ENCODE data around the gene GALK2. TPM values are rescaled to one million over a fixed set of nuclear protein-coding genes. Genes with fewer than 3 reads are reported as not detected.
"Not testable (repeated sequence)": the region's sequence is repeated elsewhere in the genome, so short reads cannot be mapped to it uniquely, and the experiment has no call there.

The GALK2 gene
- total RNA-seq, 1 donor from 2014 or later = 16.7 TPM

GRCh38 chr15:49164865-49165264, 5.2 kb upstream of the GALK2 start:
- ATAC-seq = no peak

DNA sequence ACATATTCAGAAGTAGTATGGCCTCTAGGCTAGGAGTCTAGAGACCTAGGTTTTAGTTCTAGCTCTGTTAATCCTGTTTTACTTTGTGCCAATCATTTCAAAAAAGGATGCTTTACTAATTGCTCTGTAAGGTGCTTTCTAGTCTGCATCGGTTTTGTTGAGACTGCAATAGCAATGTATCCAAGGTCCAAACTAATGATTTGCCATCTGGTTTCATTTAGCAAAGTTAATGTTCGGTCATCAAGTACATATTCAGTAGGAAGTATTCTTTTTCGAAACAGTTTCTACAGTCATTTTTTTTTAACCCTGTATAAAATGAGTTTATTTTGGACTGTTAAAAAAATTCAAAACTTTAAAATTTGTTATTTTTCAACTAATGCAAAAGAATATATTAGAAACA, 2.0 kb upstream of the GALK2 start:
- no peak for ATAC-seq

- no peak for ATAC-seq
Observed at GRCh38 chr15:49171790-49172189, 1.7 kb downstream of the GALK2 start.

DNA sequence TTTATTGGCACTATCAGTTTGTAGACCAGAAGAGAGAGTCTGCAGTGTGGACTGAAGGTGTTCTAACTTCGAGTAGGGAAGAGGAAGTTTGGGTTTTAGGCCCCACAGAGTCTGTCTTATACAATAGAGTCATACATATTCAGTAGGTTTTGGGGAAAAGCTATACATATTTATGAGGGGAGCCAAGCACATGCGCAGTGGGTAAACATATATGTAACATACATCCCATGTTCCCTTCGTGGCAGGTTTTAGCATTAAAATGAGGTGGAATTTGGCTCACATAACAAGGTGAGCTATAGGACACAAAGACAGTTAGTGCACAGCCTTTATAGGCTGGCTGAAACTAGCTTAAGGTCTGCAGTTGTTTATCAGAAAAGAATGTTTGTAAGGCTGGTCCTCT, 4.9 kb downstream of the GALK2 start:
- ATAC-seq = no peak

DNA sequence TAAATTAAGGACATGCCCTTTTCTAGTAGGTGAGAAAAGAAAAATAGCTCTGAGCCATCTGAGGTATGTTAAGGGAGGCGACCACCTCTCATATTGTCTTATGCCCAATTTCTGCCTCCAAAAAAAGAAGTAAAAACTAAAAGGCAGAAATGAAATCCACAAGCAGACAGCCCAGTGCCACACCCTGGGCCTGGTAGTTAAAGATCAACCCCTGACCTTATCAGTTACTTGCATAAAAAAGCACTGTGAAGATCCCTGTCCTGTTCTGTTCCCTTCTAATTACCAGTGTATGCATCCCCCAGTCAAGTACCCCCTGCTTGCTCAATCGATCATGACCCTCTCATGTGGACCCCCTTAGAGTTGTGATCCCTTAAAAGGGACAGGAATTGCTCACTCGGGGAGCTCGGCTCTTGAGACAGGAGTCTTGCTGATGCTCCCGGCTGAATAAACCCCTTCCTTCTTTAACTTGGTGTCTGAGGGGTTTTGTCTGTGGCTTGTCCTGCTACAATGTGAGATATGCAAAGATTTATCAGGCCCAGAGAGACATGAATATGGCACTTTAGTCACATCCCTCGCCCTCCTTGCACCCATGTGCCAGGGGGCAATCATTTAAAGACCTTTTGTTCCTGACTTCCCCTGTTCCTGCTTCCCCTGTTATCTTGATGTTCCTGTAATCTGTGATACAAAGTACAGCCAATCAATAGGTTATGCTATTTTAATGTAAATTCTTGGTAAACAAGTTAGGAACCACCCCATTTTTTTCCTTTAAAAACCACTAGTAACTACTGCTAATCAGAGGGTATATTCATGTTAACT, 5.7 kb downstream of the GALK2 start:
- not testable (repeated sequence) for ATAC-seq

- no peak for ATAC-seq
Observed at GRCh38 chr15:49178497-49178896, 8.4 kb downstream of the GALK2 start.

GRCh38 chr15:49179433-49180190, 9.6 kb downstream of the GALK2 start:
- ATAC-seq = no peak

DNA sequence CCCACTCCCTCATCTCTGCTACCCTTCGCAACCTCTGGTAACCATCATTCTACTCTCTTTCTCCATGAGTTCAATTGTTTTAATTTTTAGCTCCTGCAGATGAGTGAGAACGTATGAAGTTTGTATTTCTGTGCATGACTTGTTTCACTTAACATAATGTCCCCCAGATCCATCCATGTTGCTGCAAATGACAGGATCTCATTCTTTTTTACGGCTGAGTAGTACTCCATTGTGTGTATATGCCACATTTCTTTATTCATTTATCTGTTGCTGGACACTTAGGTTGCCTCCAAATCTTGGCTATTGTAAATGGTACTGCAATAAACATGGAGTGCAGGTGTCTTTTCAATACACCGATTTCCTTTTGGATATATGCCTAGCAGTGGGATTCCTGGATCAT, 12.1 kb downstream of the GALK2 start:
- no peak for ATAC-seq

GRCh38 chr15:49183741-49184140, 13.7 kb downstream of the GALK2 start:
- ATAC-seq = not testable (repeated sequence)

DNA sequence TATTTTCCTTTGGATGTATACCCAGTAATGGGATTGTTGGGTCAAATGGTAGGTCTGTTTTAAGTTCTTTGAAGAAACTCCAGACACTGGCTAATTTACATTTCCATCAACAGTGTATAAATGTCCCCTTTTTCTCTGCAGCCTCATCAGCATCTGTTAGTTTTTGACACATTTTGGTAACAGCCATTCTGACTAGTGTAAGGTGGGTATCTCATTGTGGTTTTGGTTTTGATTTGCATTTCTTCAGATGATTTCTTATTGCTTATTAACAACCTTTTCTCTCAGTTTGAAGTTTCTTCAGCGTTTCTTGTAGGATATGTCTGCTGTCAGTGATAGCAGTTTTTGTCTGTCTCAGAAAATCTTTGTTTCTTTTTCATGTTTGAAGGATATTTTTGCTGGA, 15.4 kb downstream of the GALK2 start:
- ATAC-seq = no peak

DNA sequence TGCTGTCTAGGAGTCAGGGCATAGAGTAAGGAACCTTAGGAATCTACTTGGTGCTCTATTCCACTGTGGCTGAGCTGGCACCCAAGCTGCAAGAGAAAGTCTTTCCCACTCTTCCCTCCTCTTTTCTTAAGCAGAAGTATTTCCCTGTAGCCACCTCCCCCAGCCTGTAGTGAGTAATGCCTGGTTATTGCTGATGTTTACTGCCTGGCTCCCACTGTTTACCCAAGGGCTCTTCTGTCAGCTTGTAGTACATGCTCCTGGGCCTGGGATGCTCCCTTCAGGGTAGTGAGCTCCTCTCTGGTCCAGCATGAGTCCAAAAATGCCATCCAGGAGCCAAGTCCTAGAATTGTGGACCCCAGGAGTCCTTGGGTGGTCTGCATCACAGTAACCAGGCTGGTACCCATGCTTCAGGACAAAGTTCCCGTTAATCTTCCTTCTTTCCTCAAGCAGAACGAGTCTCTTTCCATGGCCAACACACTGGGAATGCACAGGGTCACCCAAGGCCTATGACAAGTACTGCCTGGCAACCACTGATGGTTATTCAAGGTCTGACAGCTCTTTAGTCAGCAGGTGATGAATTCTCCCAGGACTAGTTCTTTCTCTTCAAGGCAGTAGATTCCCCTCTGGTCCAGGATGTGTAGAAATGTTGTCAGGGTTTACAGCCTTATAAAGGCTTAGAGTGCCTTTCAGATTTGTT, 17.6 kb downstream of the GALK2 start:
- no peak for ATAC-seq

DNA sequence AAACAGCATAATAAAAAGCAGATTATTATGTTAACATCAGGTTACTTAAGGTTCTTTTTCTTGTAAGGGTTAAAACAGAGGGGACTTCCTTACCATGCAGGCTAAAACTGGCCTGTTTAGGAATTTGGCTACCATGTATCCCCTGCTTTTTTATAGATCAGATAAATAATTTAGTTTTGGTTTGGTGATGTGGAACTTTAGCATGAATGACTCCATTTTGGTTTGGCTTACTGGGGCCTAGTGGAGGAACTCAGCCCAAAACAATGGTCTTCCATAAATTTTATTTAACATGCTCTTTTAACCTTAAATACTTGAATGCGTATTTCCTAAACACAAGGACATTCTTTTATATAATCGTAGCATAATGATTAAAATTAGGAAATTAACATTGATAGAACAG, 18.9 kb downstream of the GALK2 start:
- ATAC-seq = no peak

DNA sequence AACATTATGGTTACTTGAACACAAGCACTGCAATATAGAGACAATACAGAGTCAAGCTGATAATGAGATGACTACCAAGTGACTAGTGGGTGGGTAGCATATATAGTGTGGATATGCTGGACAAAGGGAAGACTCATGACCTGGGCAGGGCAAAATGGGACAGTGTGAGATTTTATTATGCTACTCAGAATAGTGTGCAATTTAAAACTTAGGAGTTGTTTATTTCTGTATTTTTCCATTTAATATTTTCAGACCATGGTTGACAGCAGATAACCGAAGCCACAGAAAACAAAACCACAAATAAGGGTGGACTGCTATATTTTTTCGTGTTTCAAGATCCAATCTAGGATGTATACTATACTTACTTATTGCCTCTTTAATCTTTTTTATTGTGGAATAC, 19.6 kb downstream of the GALK2 start:
- no peak for ATAC-seq

GRCh38 chr15:49190586-49190985, 20.5 kb downstream of the GALK2 start:
- ATAC-seq = no peak

DNA sequence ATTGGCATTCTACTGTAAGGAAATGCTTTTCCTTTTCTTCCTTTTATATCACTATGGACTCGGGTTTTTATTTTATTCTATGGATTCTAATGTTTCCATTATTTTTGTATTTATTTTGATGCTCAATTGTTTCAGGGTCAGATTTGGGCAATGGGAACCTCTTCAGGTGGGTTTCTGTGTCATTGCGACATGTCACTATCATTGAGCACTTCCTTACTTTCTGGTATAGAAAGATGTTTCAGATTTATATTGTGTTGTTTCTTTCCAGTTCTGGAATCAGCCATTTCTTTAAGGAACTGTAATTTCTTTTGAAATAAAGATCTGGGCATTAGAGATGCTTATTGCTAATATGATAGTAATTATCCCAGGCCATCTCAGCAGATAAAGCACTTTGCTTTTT, 21.8 kb downstream of the GALK2 start:
- ATAC-seq = no peak

DNA sequence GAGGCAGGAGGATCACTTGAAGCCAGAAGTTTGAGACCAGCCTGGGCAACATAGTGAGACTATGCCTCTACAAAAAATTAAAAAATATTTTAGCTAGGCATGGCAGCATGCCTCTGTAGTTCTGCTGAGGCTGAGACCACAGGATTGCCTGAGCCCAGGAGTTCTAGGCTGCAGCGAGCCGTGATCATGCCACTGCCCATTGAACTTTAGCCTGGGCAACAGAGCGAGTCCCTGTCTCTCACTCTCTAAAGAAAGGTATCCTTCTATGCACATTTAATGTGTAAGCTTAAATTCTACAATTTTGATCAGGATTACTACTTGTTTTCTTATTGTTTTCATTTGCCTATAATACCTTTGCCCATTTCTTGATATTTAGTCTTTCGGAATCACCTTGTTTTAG, 26.8 kb downstream of the GALK2 start:
- no peak for ATAC-seq

DNA sequence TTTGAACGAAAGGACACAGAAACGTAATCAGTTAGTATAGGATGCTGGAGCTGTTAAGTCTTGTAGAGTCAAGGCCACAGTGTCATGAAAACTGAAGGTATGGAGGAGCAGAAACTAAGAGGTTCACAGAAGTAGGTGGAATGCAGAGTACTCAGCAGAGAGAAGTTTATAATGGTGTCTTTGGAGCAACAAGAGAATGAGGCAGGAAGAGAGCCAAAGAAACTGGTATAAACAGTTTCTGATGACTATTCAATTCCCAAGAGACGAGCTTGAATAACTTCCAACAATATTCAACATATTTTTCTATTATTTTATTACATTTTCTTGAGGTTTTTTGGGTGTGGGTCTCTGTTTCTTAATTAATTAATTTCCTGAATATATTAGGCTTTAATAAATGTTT, 29.6 kb downstream of the GALK2 start:
- no peak for ATAC-seq

- ATAC-seq = no peak
Observed at GRCh38 chr15:49200347-49200746, 30.3 kb downstream of the GALK2 start.

DNA sequence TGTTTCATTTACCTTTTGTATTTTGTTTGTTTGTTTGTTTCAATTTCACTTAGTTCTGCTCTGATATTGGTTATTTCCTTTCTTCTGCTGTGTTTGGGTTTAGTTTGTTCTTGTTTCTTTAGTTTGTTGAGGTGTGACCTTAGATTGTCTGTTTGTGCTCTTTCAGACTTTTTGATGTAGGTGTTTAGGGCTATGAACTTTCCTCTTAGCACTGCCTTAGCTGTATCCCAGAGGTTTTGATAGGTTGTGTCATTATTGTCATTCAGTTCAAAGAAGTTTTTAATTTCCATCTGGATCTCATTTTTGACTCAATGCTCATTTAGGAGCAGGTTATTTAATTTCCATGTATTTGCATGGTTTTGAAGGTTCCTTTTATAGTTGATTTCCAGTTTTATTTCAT, 38.1 kb downstream of the GALK2 start:
- not testable (repeated sequence) for ATAC-seq

DNA sequence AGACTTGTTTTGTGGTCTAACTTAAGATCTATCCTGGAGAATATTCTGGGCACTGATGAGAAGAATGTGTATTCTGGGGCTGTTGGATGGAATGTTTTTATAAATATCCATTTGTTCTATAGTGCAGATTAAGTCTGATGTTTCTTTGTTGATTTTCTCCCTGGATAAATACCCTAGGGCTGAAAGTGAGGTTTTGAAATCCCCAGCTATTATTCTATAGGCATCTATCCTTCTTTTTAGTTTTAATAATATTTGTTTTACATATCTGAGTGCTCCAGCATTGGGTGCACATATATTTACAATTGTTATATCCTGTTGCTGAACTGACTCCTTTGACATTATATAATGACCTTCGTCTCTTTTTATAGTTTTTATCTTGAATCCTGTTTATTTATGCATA, 42.9 kb downstream of the GALK2 start:
- ATAC-seq = no peak

DNA sequence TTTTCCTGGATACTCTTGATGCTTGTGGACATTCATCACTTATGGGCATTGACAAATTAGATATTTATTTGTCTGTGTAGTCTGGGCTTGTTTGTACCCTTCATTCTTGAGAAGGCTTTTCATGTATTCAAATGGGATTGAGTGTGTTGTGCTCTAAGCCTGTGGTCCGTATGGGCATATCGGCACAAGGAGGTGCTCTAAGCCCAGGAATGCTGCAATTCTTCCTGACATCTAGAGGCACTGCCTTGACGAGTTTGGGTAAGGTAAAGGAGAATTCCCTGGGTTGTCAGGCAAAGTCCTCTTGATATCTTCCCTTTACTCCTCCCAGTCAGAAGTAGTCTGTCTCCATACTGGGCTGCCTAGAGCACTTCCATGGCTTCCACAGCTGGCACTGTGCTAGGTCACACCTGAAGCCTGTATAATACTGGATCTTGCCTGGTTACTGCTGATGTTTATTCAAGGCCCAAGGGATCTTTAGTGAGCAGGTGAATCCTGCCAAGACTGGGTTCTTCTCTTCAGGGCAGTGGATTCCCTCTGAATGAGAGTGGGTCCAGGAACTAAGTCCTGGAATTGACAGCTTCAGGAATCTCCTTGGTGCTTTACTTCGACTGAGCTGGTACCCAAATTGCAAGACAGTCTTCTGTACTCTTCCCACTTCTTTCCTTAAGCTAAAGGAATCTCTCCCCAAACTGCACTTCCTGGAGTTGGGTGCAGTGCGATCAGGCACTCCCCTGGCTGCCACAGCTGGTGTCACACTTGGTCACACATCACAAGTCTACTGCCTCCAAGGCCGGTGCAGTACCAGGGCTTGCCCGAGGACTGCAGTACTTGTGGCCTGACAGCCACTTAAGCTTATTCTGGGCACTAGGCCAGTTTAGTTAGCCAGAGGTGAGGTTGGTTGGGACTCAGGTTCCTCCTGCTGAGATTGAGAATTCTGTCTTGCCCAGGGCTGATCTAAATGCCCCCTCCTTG, 46.0 kb downstream of the GALK2 start:
- ATAC-seq = peak; percentile 94

Data from esophagus mucosa (tissue), 1 donor.